K562 (cell line): ENCODE results near the gene ARMCX1. TPM values are rescaled to one million over a fixed set of nuclear protein-coding genes. Genes with fewer than 3 reads are reported as not detected.

Experiments used
- ATAC-seq: fragments of 200-7000 bp; cut with Tn5 transposase; 3 replicates; pipeline ENCODE4 v1.9.1; 2020; ENCODE audit warnings: moderate library complexity
- BruUV-seq: library from RNA; stranded (reverse); fragments of 400-500 nt; replicated peaks from 2 replicates; lab custom pipeline; 2021; lab: Mats Ljungman, UMichigan
- CTCF ChIA-PET: fragments of 300-600 bp; formaldehyde crosslinking; extraction: SDS; loops from one replicate; lab custom pipeline; 2021; ENCODE audit warnings: low intra/inter-chr PET ratio; lab: Yijun Ruan, JAX
- POLR2A ChIA-PET: fragments of 300-600, 350-650 bp; sonication (Branson Sonifier 250); formaldehyde crosslinking; extraction: SDS; loops from one replicate; lab custom pipeline; 2021; ENCODE audit warnings: antibody characterized with exemption, inconsistent platforms; lab: Yijun Ruan, JAX
- DNase-seq, 4 experiments: peaks; one replicate each; pipeline versions ENCODE4 v3.0.0 to v3.0.0-alpha.2; 2011 to 2018; ENCODE audit warnings: low spot score in 3 of 4, mixed read lengths in 3 of 4; ENCODE audit errors: extremely low read depth in 1 of 4
- FAIRE-seq: peaks from 2 replicates; lab custom pipeline; 2011; peaks lifted over from hg19 to GRCh38; lab: Jason Lieb, UNC
- H2AFZ ChIP-seq: 2 replicates; pipeline ENCODE4 v1.6.0; 2011; ENCODE audit warnings: low read depth, low read length, control low read depth, inconsistent platforms
- H3K27ac ChIP-seq: fragments of 200-600 bp; 3 replicates; pipeline ENCODE4 v1.8.0; 2011; ENCODE audit warnings: low read depth, mild to moderate bottlenecking, control low read depth, inconsistent platforms, low read length, moderate library complexity, mixed read lengths; ENCODE audit errors: extremely low read depth
- H3K27me3 ChIP-seq, 2 experiments: fragments of 300-600 bp in 1 of 2; 2 replicates in 1 of 2; 3 replicates in 1 of 2; pipeline versions ENCODE4 v1.6.0 to v1.8.0; 2011; ENCODE audit warnings: inconsistent platforms in 2 of 2, low read length in 2 of 2, mild to moderate bottlenecking in 1 of 2, mixed read lengths in 1 of 2, moderate library complexity in 1 of 2; ENCODE audit not compliant: control insufficient read depth in 2 of 2, insufficient read depth in 2 of 2
- H3K36me3 ChIP-seq: fragments of 300-600 bp; 3 replicates; pipeline ENCODE4 v1.8.0; 2011; ENCODE audit warnings: mild to moderate bottlenecking, low read length, inconsistent platforms; ENCODE audit not compliant: control insufficient read depth, insufficient read depth
- H3K4me1 ChIP-seq, 2 experiments: fragments of 200-600 bp in 1 of 2; replicated peaks in 1 of 2; 2 replicates in 1 of 2; 3 replicates in 1 of 2; pipeline versions ENCODE4 v1.5.1 to v1.8.0; 2011; ENCODE audit warnings: inconsistent platforms in 2 of 2, low read length in 2 of 2, mild to moderate bottlenecking in 1 of 2, mixed read lengths in 1 of 2, moderate library complexity in 1 of 2; ENCODE audit not compliant: control insufficient read depth in 2 of 2, insufficient read depth in 2 of 2
- H3K4me2 ChIP-seq: 2 replicates; pipeline ENCODE4 v1.6.1; 2011; ENCODE audit warnings: low read length, control low read depth, inconsistent platforms, mixed read lengths; ENCODE audit not compliant: insufficient read depth
- H3K4me3 ChIP-seq: fragments of 200-600 bp; sonication (generic), shearing (Covaris generic); 2 replicates; pipeline ENCODE4 v1.5.1; 2016; ENCODE audit warnings: control low read depth, inconsistent platforms
- H3K79me2 ChIP-seq: fragments of 200-600 bp; 3 replicates; pipeline ENCODE4 v1.8.0; 2011; ENCODE audit warnings: low read length, inconsistent platforms; ENCODE audit not compliant: control insufficient read depth, insufficient read depth
- H3K9ac ChIP-seq, 2 experiments: 2 replicates each; pipeline versions ENCODE4 v1.6.0 to v1.6.1; 2011; ENCODE audit warnings: low read depth in 2 of 2, low read length in 2 of 2, control low read depth in 1 of 2, inconsistent platforms in 1 of 2, mild to moderate bottlenecking in 1 of 2, mixed read lengths in 1 of 2; ENCODE audit not compliant: insufficient read depth in 1 of 2
- H3K9me1 ChIP-seq: one replicate; pipeline ENCODE4 v1.6.0; 2011; ENCODE audit warnings: inconsistent platforms, mild to moderate bottlenecking, low read length, moderate library complexity; ENCODE audit not compliant: control insufficient read depth, insufficient read depth
- H3K9me3 ChIP-seq: replicated peaks from 2 replicates; pipeline ENCODE4 v1.5.1; 2011; ENCODE audit warnings: low read depth, low read length, inconsistent platforms; ENCODE audit not compliant: control insufficient read depth, insufficient read depth
- H4K20me1 ChIP-seq: replicated peaks from 2 replicates; pipeline ENCODE4 v1.6.1; 2011; ENCODE audit warnings: low read length, inconsistent platforms, mixed read lengths; ENCODE audit not compliant: control insufficient read depth, insufficient read depth
- C11orf30 ChIP-seq: fragments of 450-650 bp; IDR thresholded peaks from 2 replicates; pipeline ENCODE4 v1.6.1; 2016; ENCODE audit warnings: low read depth, mild to moderate bottlenecking
- CBFB ChIP-seq: sonication (generic); formaldehyde crosslinking; IDR thresholded peaks from 2 replicates; pipeline ENCODE4 v1.4.0; 2020; ENCODE audit warnings: mild to moderate bottlenecking, missing genetic modification reagents
- GTF2F1 ChIP-seq: IDR thresholded peaks from 2 replicates; pipeline ENCODE4 v1.6.1; 2011; ENCODE audit warnings: low read depth, low read length, improper control_type of control experiment
- MAFF ChIP-seq: IDR thresholded peaks from 2 replicates; pipeline ENCODE4 v1.6.1; 2012; ENCODE audit warnings: low read length, improper control_type of control experiment
- MAFG ChIP-seq: fragments of 450-650 bp; conservative IDR thresholded peaks from 2 replicates; pipeline ENCODE4 v1.6.1; 2016; ENCODE audit warnings: missing genetic modification characterization, missing compliant biosample characterization
- MAFK ChIP-seq: IDR thresholded peaks from 2 replicates; pipeline ENCODE4 v1.6.1; 2011; ENCODE audit warnings: low read length, improper control_type of control experiment
- POU5F1 ChIP-seq: fragments of 150-350 bp; IDR thresholded peaks from 2 replicates; pipeline ENCODE4 v1.6.1; 2014; ENCODE audit warnings: borderline replicate concordance, low read length, low read depth, mild to moderate bottlenecking; ENCODE audit not compliant: partially characterized antibody
- RAD51 ChIP-seq: fragments of 450-650 bp; IDR thresholded peaks from 2 replicates; pipeline ENCODE4 v1.7.1; 2016; ENCODE audit warnings: low read depth, mild to moderate bottlenecking, borderline replicate concordance
- ZNF316 ChIP-seq: fragments of 450-650 bp; IDR thresholded peaks from 2 replicates; pipeline ENCODE4 v1.6.1; 2016
- in situ Hi-C: fragments of 300-500 bp; cut with MboI; formaldehyde crosslinking; loops from 4 replicates; pipeline ENCODE4 v1.15.0; 2018; ENCODE audit warnings: inconsistent platforms, mixed read lengths
- intact Hi-C: fragments of 100-400 bp; cut with micrococcal nuclease; formaldehyde crosslinking; loops from 2 replicates; pipeline ENCODE4 v1.14.2; 2022
- polyA plus RNA-seq, 8 experiments: library from polyadenylated mRNA; depleted of rRNA in 4 of 8; stranded (reverse) in 5 of 8; unstranded in 3 of 8; fragments of >200 nt; fragmentation: Nextera tagmentation in 2 of 8; fragmentation: Illumina TruSeq in 1 of 8; extraction: Ambion mirVana in 2 of 8; extraction: Trizol in 1 of 8; gene quantifications; 2 replicates each; pipeline versions ENCODE4 v1.2.1 to v1.2.3, GENCODE V29; 2011 to 2014; ENCODE audit warnings: inconsistent platforms in 1 of 8, missing spikeins in 1 of 8
- total RNA-seq, 7 experiments: library from RNA; depleted of rRNA in 6 of 7; stranded (reverse); fragments of >200 nt in 6 of 7; fragmentation: Illumina TruSeq in 2 of 7; extraction: Trizol in 2 of 7; gene quantifications; 2 replicates each; pipeline versions ENCODE4 v1.2.1 to v1.2.3, GENCODE V29; 2011 to 2021; ENCODE audit warnings: low replicate concordance in 1 of 7

ARMCX1 gene
- total and polyA plus RNA-seq, 9 of the 15 experiments (the other 6 are each of a cell fraction or from before 2014, with no cell fraction given) = 0.10 to 0.70 (median 0.51) TPM

- Histone ChIP-seq H3K4me2 (no peak overlapping the region), H3K4me3 (no peak overlapping the region), H3K9ac (no peak overlapping the region), H3K27ac (no peak overlapping the region), H3K27me3 (no peaks in the 10 kb centered on the region), H3K4me1 (no peaks in the 10 kb centered on the region), H3K9me1 (no peaks in the 10 kb centered on the region), H3K79me2 (no peaks in the 10 kb centered on the region), H3K9me3 (no peaks in the 10 kb centered on the region), H3K36me3 (no peaks in the 10 kb centered on the region), H4K20me1 (no peaks in the 10 kb centered on the region), H2AFZ (no peak overlapping the region)
- FAIRE-seq (no peak), ATAC-seq (no peak), DNase-seq (no peak)
- BruUV-seq = no TSS peak
- TF ChIP-seq MAFK (peak; percentile 73), ZNF316 (peak; percentile 77), RAD51 (no peak), CBFB (no peak), C11orf30 (peak; percentile 60), MAFF (peak; percentile 80), MAFG (tag) (peak; percentile 76), GTF2F1 (no peak), POU5F1 (no peak)
- in situ Hi-C loops = no loop called here
- ChIA-PET POLR2A (no interaction called here), CTCF (no interaction called here)
- intact Hi-C loops = no loop called here
These were observed 14.3 kb downstream of the ARMCX1 start for GRCh38 chrX:101564651-101565050.
